Measurements from ENCODE around the gene TNFRSF4. TPM values are rescaled to one million over a fixed set of nuclear protein-coding genes. Genes with fewer than 3 reads are reported as not detected.
A peak's percentile ranks its signal among the peaks of the same experiment; 100 is the strongest.

Gene TNFRSF4
- total RNA-seq, 1 donor from 2014 or later: 0.40 TPM

- no peak overlapping the region for H3K4me3 ChIP-seq (ENCODE audit: low read depth, low read length)
- TF ChIP-seq CTCF (conservative IDR thresholded peaks at IDR 0.05; ENCODE audit: low read depth, low read length): no peak
- no peak for DNase-seq (ENCODE audit: low read depth)
Observed at GRCh38 chr1:1210726-1211540, 3.0 kb downstream of the TNFRSF4 start.

- no peak for TF ChIP-seq CTCF (conservative IDR thresholded peaks at IDR 0.05; ENCODE audit: low read depth, low read length)
- H3K4me3 ChIP-seq (ENCODE audit: low read depth, low read length): no peak overlapping the region
- no peak for DNase-seq (ENCODE audit: low read depth)
Observed at GRCh38 chr1:1208713-1209433, 5.1 kb downstream of the TNFRSF4 start.

- no peak overlapping the region for H3K4me3 ChIP-seq (ENCODE audit: low read depth, low read length)
- DNase-seq (ENCODE audit: low read depth): no peak
- no peak for TF ChIP-seq CTCF (conservative IDR thresholded peaks at IDR 0.05; ENCODE audit: low read depth, low read length)
Observed at GRCh38 chr1:1207571-1207892, 6.4 kb downstream of the TNFRSF4 start.

DNA sequence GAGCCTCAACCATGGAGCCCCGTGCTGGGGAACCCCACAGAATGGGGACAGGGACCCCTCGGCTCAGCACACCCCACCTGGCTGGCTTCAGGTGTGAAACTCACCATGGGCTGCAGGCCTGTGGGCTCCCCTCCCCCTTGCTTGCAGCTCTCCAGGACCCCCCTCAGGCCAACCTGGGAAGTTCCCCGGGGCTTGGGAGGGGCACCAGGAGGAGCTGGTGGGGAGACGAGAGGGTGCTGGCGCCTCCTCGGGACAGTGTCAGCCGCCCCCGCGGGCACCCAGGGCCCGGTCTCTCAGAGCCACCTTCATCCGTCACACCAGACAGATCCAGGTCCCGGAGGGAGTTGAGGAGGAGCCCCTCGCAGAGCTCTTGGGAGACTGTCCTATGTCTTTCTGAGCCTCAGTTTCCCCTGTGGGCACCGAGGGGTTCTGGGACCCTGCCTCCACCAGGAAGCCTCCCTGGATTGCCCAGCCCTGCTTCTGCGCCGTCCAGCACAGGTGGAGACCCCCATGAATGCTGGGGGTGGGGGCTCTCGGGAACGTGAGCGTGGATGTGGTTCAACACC lies 6.9 kb downstream of the TNFRSF4 start:
- no peak for DNase-seq (ENCODE audit: low read depth)
- TF ChIP-seq CTCF (conservative IDR thresholded peaks at IDR 0.05; ENCODE audit: low read depth, low read length): no peak
- no peak overlapping the region for H3K4me3 ChIP-seq (ENCODE audit: low read depth, low read length)

GRCh38 chr1:1206376-1206965 lies 7.5 kb downstream of the TNFRSF4 start, which contains the start of gene TNFRSF18:
Gene TNFRSF18 (minus strand): TSS chr1:1206592. CDS start chr1:1206571, 21 bp downstream.
- H3K4me3 ChIP-seq (ENCODE audit: low read depth, low read length): peak within 1 kb of the TSS; percentile 5
- no peak for TF ChIP-seq CTCF (conservative IDR thresholded peaks at IDR 0.05; ENCODE audit: low read depth, low read length)
- DNase-seq (ENCODE audit: low read depth): no peak

- no peak for TF ChIP-seq CTCF (conservative IDR thresholded peaks at IDR 0.05; ENCODE audit: low read depth, low read length)
- DNase-seq (ENCODE audit: low read depth): no peak
- H3K4me3 ChIP-seq (ENCODE audit: low read depth, low read length): peak overlapping the region; percentile 5
Observed at GRCh38 chr1:1205769-1206375, 8.1 kb downstream of the TNFRSF4 start.

Data from epithelial cell of proximal tubule (primary cell).